Measurements from ENCODE around the gene PDE6A. TPM values are rescaled to one million over a fixed set of nuclear protein-coding genes. Genes with fewer than 3 reads are reported as not detected.

PDE6A gene
- total and polyA plus RNA-seq, 4 donors: 0.06 TPM; not detected in 3

- no peak for TF ChIP-seq ATF3 (IDR thresholded peaks at IDR 0.05)
- no peak for TF ChIP-seq RAD21 (IDR thresholded peaks at IDR 0.05)
- no peak for TF ChIP-seq NR2F2 (IDR thresholded peaks at IDR 0.05)
- no peak for TF ChIP-seq REST (IDR thresholded peaks at IDR 0.05)
- TF ChIP-seq SP1 (IDR thresholded peaks at IDR 0.05): no peak
- no peak for TF ChIP-seq EGR1 (IDR thresholded peaks at IDR 0.05; ENCODE audit: low read depth in 2 of 2)
- no peak for TF ChIP-seq MAX (IDR thresholded peaks at IDR 0.05)
- TF ChIP-seq RXRA (IDR thresholded peaks at IDR 0.05): no peak
- TF ChIP-seq FOXA2 (IDR thresholded peaks at IDR 0.05): no peak
- no peak for TF ChIP-seq GABPA (IDR thresholded peaks at IDR 0.05 in 1 of 2, conservative IDR thresholded peaks at IDR 0.05 in 1 of 2)
- TF ChIP-seq JUND (IDR thresholded peaks at IDR 0.05): no peak
- TF ChIP-seq HNF4G (IDR thresholded peaks at IDR 0.05): no peak
- no peak for TF ChIP-seq ZBTB33 (IDR thresholded peaks at IDR 0.05)
- TF ChIP-seq HNF4A (conservative IDR thresholded peaks at IDR 0.05): no peak
- no peak for TF ChIP-seq YY1 (IDR thresholded peaks at IDR 0.05)
- TF ChIP-seq FOXA1 (IDR thresholded peaks at IDR 0.05): no peak
- TF ChIP-seq TAF1 (conservative IDR thresholded peaks at IDR 0.05): no peak
- TF ChIP-seq CTCF (IDR thresholded peaks at IDR 0.05; ENCODE audit: low read depth, low read length, missing input control): no peak
- no peak for DNase-seq (ENCODE audit: low spot score)
- no peaks in the 10 kb centered on the region for H3K36me3 ChIP-seq (ENCODE audit: control insufficient read depth in 4 of 4, insufficient read depth in 3 of 4, low read depth in 1 of 4, low read length in 3 of 4)
- WGBS: 86% methylated on average over 3 of the region's 3 CpGs
- H3K9me3 ChIP-seq (ENCODE audit: control insufficient read depth in 4 of 4, low read length in 3 of 4): no peaks in the 10 kb centered on the region
- H3K9ac ChIP-seq (ENCODE audit: low read depth in 1 of 2, low read length in 2 of 2): no peak overlapping the region
- H3K27me3 ChIP-seq (ENCODE audit: control insufficient read depth in 4 of 4, insufficient read depth in 4 of 4, low read length in 3 of 4): no peaks in the 10 kb centered on the region
- no peak overlapping the region for H3K27ac ChIP-seq (ENCODE audit: low read depth in 1 of 2, low read length in 2 of 2)
- no peak overlapping the region for H3K4me3 ChIP-seq (ENCODE audit: low read depth in 1 of 3, low read length in 3 of 3)
- H3K4me1 ChIP-seq (ENCODE audit: control insufficient read depth in 4 of 4, insufficient read depth in 4 of 4, low read length in 3 of 4): no peaks in the 10 kb centered on the region
Observed at GRCh38 chr5:149907828-149908227, 36.8 kb downstream of the PDE6A start.

Data from liver (tissue), 9 donors.